GM10847 (cell line): Measurements from ENCODE around the gene MSH3.

ENCODE experiments used
- POLR2A ChIP-seq: IDR thresholded peaks from 2 replicates; pipeline ENCODE4 v1.6.1; 2011; ENCODE audit not compliant: insufficient read length; ENCODE audit errors: extremely low read depth

Gene MSH3

DNA sequence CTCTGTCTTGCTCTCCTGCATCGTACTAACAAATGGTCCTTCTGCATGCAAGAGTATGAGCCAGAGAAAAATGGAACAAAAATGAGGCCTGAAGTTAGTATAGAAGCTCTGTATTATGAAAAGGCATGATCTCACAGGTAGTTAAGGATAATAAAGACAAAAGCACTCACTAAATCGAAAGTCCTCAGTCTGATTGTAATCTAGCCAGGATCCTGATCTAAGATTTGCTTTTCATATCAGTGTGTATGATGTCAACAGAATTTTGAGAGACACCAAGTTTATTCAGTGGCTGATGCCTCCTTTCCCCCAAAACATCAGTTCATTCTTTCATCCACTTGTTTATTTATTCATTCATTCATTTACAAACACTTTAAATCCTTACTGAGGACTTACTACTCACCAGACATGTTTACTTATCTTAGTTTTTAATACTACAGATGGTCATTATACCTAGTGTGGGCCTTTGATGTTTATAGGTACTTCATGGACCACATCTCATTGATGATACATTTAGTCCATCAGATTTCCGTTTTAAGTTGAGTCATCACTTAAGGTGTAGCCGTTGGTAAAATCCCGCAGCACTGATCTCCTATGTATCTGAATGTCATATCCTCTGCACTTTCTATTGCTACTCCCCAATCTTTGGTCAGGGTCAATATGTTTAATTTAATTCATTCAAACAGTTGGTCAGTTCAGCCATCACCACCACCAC is 105.6 kb downstream of the MSH3 start:
- no peak for TF ChIP-seq POLR2A

DNA sequence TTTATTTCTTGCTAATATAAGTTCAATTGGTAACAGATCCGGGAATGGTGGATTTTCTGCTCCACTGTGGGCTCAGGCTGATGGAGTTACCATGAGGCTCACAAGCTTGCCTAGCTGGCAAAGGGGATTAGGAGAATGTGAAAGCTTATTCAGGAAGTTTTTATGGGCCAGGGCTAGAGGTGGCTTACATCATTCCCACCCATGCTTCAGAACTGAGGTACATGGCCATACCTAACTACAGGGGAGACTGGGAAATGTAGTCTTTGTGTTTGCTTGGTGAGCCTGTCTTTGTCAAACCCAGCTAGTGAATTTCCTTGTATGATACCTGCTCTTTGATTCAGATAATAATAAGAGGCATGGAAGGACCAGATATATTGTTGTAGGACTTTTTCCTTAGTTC is 106.2 kb downstream of the MSH3 start:
- no peak for TF ChIP-seq POLR2A

DNA sequence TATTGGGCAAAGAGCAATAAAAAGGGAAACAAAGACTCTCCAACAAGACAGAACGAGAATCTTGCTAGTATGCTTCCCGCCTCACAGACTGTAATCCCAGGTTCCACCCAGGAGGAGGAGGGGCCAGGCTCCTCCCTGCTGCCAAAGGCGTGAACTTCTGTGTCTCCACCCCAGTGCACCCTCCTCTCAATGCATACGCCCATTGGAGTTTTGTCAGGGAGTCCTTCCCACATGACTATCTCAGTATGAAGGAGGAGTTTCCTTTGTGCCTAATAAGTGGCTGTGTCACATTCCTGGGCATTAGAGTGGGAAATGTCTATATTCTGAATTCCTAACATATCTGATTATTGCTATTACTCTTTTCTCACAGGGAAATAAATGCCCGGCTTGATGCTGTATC is 106.7 kb downstream of the MSH3 start:
- no peak for TF ChIP-seq POLR2A

DNA sequence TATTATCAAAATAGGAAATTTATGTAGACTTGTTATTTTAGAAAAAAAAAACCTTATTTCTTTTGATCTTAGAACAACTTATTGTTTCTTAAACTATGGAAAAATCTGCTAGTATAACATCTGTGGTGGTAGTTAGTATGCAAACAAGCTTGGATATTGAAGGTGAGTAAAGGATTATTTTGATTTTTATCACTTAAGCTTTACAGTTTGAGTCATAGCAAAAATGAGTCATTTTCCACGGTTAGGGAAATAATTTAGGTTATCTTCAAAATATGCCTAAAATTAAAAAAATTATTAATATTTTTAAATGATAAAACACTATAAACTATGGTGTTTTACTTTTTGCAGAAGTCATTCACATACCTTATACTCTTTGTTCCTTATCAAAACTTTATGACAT is 107.5 kb downstream of the MSH3 start:
- TF ChIP-seq POLR2A: no peak

DNA sequence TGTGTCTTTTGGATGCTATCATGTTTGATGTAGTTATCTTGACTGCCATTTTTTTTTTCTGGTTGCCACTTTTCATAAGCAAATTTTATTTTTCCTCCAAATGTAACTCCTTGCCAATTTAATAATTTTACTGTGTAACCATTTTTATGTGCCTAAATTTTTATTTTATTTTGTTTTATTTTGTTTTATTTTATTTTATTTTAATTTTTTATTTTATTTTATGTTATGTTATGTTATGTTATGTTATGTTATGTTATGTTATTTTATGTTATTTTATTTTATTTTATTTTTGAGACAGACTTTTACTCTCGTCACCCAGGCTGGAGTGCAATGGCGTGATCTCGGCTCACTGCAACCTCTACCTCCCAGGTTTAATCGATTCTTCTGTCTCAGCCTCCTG is 108.1 kb downstream of the MSH3 start:
- TF ChIP-seq POLR2A: no peak

DNA sequence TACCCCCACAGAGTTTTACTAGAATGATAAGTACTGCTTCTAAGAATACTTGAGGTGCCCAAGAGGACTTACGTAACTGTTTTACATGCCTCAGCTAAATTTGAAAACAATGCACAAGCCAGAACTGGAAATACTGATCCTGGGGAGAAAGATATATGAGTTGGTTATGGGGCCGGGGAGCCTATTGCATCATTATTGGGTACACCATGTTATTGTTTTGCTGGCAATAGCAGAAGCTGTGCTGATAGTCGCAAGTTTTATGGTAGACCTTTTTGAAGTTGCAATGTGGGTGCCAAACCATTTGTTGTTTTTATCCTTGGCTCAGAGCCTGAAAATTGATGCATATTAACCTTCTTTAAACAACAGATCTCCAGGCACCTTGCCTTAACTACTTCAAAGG is 108.8 kb downstream of the MSH3 start:
- TF ChIP-seq POLR2A: no peak

DNA sequence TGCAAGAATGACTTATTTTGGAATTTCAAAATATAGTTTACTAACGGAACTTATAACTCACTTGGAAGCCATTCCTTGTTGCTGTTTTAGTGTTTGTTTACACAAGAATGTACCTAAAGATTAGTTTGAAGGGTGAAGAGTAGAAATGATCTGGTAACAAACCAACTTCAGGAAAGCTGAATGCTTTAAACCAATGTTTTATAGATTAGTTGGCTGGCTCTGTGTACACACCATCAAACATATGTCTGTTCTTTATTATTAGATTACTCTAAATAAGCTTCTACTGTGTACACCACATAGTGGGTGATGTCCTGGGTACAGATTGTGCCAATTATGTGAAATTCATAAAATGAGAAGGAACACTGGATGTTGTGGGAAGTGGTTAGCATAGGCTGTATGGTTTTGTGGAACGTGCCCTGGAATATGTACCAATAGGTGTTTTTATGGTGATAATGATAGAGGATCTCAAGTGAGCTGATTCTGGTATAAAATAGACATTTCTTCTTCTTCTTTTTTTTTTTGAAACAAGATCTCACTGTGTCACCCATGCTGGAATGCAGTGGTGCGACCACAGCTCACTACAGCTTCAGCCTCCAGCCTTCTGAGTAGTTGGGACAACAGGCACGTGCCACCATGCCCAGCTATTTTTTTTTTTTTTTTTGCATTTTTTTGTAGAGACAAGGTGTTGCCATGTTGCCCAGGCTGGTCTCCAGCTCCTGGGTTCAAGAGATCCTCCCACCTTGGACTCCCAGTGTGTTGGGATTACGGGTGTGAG is 109.6 kb downstream of the MSH3 start:
- TF ChIP-seq POLR2A: no peak

DNA sequence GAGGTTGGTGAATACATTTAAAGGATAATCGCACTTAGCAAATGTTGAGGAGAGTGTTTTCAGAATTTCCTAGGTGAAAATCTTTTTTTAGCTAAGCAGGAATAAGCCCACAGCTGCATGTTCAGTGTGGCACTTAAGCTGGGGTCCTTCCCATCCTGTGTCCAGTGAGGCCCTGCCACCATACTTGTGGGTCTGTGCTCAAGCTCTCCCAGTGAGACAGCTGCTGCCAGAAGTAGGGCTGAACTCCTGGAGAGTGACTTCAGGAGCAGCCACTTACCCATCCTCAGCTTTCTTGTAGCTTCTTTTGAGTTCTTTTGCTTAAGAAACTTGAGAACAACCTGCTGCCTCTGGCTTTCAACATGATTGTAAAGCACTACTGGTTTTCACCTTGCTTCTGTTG is 110.3 kb downstream of the MSH3 start:
- TF ChIP-seq POLR2A: no peak

DNA sequence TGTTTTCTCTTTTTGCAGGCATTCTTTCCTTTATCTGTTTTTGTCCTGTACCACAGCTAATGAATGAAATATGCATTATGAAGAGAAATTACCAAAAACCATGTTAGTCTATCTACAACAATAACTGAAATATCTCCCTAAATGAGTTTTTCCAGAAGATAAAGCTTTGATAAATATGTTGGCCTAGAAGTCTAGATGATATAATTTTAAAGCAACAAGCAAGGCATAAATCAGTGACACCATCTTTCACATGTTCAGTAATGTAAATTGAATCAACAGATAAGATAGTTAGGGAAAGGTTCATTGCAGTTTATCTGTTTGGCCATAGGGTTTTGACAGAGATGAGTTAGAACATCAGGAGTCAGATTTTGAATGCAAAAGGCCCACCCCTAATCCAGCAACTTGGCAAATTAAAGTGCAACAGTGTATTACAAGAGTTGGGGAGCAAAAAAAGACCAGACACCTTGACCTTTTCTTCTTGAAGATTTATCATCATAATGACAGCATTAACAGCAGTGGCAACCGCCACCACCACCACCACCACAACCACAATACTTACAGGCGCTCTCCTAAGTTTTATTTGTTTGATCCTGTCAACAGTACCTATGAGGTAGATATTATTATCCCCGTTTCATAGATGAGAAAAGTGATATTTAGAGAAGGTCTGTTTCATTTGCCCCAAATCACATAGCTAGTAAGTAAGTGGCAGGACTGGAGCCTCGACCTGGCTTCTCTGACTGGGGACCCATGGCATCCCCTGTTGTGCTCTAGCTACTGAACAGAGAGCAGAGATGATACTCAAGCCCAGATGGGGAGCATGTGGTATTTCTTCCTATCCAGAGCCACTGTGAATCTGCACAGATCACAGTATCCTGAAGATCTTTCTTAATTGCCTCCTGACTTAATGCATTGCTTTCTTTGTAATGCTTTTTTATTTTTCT is 123.2 kb downstream of the MSH3 start:
- no peak for TF ChIP-seq POLR2A

DNA sequence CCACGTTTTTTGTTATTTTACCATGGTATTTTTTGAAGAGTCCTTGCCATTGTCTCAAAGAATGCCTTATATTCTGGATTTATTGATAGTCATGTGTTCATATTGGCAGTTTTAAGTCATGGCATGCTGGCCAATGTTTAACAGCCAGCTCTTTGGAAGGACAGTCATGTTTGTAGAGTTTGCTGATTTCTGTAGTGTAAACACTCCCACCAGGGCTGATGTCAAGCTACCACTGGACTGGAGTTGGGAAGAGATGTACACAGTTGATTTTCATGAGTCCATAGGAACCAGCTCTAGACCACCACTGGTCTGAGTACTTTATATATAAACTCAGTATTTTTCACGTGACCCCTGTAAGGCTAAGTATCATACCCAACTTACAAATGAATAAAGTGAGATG is 125.6 kb downstream of the MSH3 start:
- no peak for TF ChIP-seq POLR2A

DNA sequence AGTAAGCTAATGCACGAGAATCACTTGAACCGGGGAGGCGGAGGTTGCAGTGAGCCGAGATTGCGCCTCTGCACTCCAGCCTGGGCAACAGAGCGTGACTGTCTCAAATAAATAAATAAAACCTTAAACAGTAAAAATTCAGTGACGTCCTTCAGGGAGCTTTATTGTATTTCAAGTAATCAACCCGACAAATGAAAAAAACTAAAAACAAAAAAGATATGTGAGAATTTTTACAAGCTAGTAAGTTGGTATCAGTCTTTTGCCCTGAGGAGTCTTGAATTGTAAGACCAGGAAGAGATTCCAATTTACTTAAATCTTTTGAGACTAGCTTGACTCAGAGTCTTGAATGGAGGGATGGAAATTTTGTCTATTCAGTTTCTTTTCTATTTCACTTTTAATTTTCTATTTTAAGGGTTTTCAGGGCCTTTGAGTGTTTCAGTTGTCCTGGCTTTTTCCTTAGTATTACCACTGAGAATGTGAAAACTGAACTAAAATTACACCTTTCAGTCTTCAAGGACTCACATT is 126.4 kb downstream of the MSH3 start:
- TF ChIP-seq POLR2A: no peak

DNA sequence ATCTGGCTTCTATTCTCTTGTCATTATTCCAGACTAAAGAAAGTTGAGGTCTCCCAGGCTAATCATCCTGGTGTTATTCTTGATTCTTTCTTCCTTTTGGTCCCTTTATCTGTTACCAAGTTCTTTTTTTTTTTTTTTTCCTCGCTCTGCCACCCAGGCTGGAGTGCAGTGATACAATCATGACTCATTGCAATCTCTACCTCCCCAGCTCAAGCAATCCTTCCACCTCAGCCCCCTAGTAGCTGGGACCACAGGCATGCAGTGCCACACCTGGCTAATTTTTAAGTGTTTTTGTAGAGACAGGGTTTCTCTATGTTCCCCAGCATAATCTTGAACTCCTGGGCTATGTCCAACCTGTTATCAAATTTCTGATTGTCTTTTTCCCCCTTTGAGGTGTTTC is 126.9 kb downstream of the MSH3 start:
- TF ChIP-seq POLR2A: no peak

DNA sequence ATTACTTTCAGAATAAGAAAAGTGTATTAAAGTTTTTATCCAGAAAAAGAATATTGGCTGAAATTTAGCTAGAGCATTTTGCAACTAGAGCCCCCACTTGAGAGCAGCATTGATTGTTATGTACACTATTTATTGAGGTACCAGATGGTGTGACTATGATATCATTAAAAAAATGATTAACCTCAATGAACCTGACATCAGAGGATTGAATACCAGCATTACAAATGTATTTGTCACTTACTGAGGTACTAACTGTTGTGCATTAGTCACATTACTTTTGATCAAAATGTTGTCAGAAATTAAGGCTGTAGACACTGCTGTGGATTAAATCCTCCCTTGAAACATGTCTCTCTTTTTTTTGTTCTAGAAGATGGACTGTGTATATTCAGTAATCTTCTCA is 128.2 kb downstream of the MSH3 start:
- TF ChIP-seq POLR2A: no peak

DNA sequence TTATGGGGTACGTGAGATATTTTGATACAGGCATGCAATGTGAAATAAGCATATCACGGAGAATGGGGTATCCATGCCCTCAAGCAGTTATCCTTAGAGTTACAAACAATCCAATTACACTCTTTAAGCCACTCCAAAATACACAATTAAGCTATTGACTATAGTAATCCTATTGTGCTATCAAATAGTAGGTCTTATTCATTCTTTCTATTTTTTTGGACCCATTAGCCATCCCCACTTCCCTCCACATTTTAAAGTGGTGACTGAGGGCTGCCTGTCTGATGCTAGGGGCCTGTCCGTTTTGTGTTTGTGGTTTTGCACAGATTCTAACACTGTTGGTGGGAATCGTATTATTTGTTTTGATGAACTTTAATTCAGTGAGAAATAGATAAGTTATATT is 130.0 kb downstream of the MSH3 start:
- TF ChIP-seq POLR2A: no peak

DNA sequence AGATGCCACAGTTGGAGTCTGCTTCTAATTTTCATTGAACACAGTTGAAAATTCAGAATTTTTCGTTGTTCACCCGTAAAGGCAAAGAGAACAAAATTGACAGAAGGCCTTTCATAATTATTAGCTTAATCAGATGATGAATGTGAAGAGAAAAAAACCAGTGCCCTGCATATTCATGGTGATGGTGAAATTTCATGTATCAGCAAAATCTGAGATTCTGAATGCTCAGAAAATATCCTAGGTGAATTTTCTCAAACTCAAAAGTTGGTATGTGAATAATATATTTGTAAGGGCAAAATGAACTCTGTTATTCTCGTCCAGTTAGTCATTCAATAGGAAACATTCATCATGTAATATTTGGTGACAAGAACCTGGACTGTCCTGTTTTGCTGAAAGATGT is 136.2 kb downstream of the MSH3 start:
- TF ChIP-seq POLR2A: no peak
